Colonic mucosa (tissue), 4 donors: Measurements from ENCODE around the gene NCKAP1. TPM values are rescaled to one million over a fixed set of nuclear protein-coding genes. Genes with fewer than 3 reads are reported as not detected.

ENCODE experiments used
- DNase-seq: peaks from one replicate; pipeline ENCODE4 v3.0.0-alpha.2; 2020
- H3K27ac ChIP-seq: fragments of 200-600 bp; one replicate; pipeline ENCODE4 v1.8.0; 2021
- H3K27me3 ChIP-seq: fragments of 200-600 bp; one replicate; pipeline ENCODE4 v1.8.0; 2021
- H3K36me3 ChIP-seq: fragments of 200-600 bp; one replicate; pipeline ENCODE4 v1.8.0; 2021
- H3K4me1 ChIP-seq: fragments of 200-600 bp; one replicate; pipeline ENCODE4 v1.8.0; 2021; ENCODE audit warnings: mild to moderate bottlenecking
- H3K4me3 ChIP-seq: fragments of 200-600 bp; one replicate; pipeline ENCODE4 v1.8.0; 2021
- H3K9ac ChIP-seq, 2 donors: one replicate each; pipeline ENCODE4 v1.7.0; 2013; ENCODE audit warnings: control low read depth in 2 of 2, low read depth in 2 of 2, low read length in 2 of 2
- H3K9me3 ChIP-seq: fragments of 200-600 bp; one replicate; pipeline ENCODE4 v1.8.0; 2021
- CTCF ChIP-seq: fragments of 200-600 bp; IDR thresholded peaks from one replicate; pipeline ENCODE4 v1.8.0; 2022; ENCODE audit warnings: antibody characterized with exemption, mild to moderate bottlenecking
- intact Hi-C: fragments of 100-400 bp; cut with DNase I; formaldehyde crosslinking; loops from one replicate; pipeline ENCODE4 v1.14.1; 2022
- total RNA-seq, 2 donors: library from RNA; stranded (reverse); fragmentation: NEBNext Ultra II Directional in 1 of 2; extraction: Animal tissue kit (Norgen Biotek cat#: 25700) in 1 of 2; gene quantifications; one replicate each; pipeline ENCODE4 v1.2.1, GENCODE V29; 2021
- donor health status: healthy.
- donor health status: DM: no; HTN: no; CAD: no.
- donor health status: DM: no; HTN: no; CAD: no.

Gene NCKAP1
- total RNA-seq, 2 donors from 2014 or later, result 105 to 133 TPM

GRCh38 chr2:183040604-183041003 lies 2.3 kb upstream of the NCKAP1 start:
- intact Hi-C loops, result no loop called here
- Histone ChIP-seq H3K27ac (no peak overlapping the region), H3K4me3 (no peak overlapping the region), H3K9ac (no peak overlapping the region), H3K9me3 (no peaks in the 10 kb centered on the region), H3K4me1 (peaks cover 5% of the 10 kb centered on the region), H3K36me3 (no peaks in the 10 kb centered on the region), H3K27me3 (no peaks in the 10 kb centered on the region)
- DNase-seq, result no peak
- no peak for TF ChIP-seq CTCF

GRCh38 chr2:183037553-183038340 lies 510 bp downstream of the NCKAP1 start:
- TF ChIP-seq CTCF, result no peak
- Histone ChIP-seq H3K36me3 (no peaks in the 10 kb centered on the region), H3K4me1 (peaks cover 14% of the 10 kb centered on the region), H3K27me3 (no peaks in the 10 kb centered on the region), H3K4me3 (peak overlapping the region; percentile 74), H3K27ac (peak overlapping the region; percentile 96), H3K9me3 (no peaks in the 10 kb centered on the region), H3K9ac (peak overlapping the region; percentile 80 to 82)
- peak; percentile 51 for DNase-seq
- intact Hi-C loops, result no loop called here

GRCh38 chr2:183037074-183037552 lies 1.1 kb downstream of the NCKAP1 start:
- Histone ChIP-seq H3K4me3 (peak overlapping the region; percentile 74), H3K36me3 (no peaks in the 10 kb centered on the region), H3K4me1 (peaks cover 14% of the 10 kb centered on the region), H3K9me3 (no peaks in the 10 kb centered on the region), H3K27ac (peak overlapping the region; percentile 96), H3K9ac (peak overlapping the region; percentile 80 to 82), H3K27me3 (no peaks in the 10 kb centered on the region)
- intact Hi-C loops, result no loop called here
- TF ChIP-seq CTCF, result no peak
- DNase-seq, result no peak

- Histone ChIP-seq H3K9ac (no peak overlapping the region), H3K36me3 (no peaks in the 10 kb centered on the region), H3K4me1 (peaks cover 14% of the 10 kb centered on the region), H3K9me3 (no peaks in the 10 kb centered on the region), H3K27ac (peak overlapping the region; percentile 23), H3K27me3 (no peaks in the 10 kb centered on the region), H3K4me3 (peak overlapping the region; percentile 74)
- TF ChIP-seq CTCF, result no peak
- intact Hi-C loops, result no loop called here
- no peak for DNase-seq
These were observed 2.1 kb downstream of the NCKAP1 start for GRCh38 chr2:183035954-183036669.

- Histone ChIP-seq H3K27me3 (no peaks in the 10 kb centered on the region), H3K27ac (no peak overlapping the region), H3K9ac (peak overlapping the region in 1 of 2 donors; percentile 24), H3K4me1 (peaks cover 14% of the 10 kb centered on the region), H3K4me3 (no peak overlapping the region), H3K9me3 (no peaks in the 10 kb centered on the region), H3K36me3 (no peaks in the 10 kb centered on the region)
- DNase-seq, result no peak
- intact Hi-C loops, result no loop called here
- TF ChIP-seq CTCF, result no peak
These were observed 2.8 kb downstream of the NCKAP1 start for GRCh38 chr2:183035298-183035953.
